NCI-H2107 (cell line): ENCODE measurements around the gene CCNJ.

Source experiments
- DNase-seq: peaks from one replicate; lab custom pipeline; 2025; lab: John Stamatoyannopoulos, UW

CCNJ gene

DNA sequence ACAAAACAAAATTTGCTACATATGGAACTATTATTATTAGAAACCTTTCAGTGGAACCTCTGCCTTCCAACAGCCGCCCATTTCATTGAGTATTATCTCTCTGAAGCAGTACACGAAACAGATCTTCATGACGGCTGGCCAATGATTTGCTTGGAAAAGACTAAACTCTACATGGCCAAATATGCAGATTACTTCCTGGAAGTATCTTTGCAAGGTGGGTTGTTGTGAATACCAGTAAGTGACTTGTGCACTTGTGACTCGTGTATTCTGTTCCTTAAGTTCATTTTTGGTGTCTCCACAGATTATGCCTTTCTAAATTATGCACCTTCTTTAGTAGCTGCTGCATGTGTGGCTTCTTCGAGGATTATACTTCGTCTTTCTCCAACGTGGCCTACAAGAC is 13.4 kb downstream of the CCNJ start:
- DNase-seq = no peak

DNA sequence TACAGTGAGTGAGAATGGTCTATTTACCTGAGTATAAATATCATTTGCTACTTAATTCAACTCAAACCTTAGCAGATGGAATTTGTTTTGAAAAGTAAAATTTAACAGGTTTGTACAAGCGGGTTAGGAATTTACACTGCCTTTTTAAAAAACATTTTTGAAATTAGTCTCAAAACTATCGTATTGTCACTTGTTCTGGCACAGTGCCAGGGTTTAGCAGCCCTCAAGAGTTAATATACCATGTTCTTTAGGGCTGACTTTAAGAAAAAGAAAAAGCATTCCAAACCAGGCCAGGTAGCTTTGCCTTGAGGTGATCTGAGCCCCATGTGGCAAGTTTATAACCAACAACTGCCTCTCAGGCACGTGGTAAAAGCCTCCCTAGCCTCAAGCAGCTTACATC is 17.8 kb downstream of the CCNJ start:
- no peak for DNase-seq

DNA sequence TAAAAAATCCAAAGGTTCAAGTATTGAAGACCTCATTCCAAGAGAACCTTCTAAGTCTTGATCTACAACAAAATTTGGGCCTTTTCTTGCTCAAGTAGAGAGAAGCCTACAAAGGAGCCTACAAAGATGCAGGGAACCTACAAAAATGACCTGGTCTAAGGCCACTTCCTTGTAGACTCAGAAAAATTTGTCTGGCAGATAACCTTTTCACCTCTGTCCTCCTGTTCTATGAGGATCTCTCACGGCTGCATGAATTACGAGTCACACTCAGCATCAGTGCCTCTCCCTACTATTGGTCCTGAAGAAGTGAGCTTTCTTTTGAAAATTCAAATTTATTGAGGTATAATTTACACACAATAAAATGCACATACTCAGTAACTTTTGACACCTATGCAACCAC is 29.3 kb downstream of the CCNJ start:
- DNase-seq = no peak

DNA sequence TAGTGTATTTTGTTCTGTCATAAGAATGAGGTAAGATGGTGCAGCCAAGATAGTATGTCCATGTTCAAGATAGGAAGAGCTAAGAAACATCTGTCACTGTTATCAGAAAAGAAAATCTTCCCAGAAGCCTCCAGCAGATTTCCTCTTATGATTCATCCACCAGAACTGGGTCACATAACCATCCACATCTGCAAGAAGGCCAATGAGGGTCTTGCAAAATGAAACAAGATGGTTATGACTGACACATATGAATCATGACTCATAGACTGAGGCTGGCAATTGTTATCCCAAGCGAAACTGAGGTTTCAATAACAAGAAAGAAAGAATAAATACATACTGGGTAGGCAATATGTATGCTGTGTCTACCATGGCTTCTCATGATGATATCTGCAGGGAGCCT is 30.3 kb downstream of the CCNJ start:
- no peak for DNase-seq

DNA sequence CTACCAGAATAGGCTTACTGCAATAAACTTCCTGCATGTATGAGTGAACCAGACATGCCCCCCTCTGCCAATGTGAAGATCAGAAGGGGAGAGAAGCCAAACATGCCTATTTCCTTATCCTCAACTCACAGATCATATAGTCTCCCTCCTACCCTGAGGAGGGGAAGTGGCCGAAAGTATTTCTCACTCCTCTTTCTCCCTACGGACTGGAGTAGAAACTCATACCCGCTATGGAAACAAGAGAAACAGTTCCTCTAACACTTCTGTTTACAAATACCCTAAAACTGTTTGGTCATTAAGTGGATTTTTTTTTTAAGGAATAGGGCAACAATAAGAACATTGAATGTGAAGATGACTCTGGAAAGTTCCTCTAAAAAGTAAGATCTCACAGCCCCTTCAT is 31.4 kb downstream of the CCNJ start:
- DNase-seq = no peak

DNA sequence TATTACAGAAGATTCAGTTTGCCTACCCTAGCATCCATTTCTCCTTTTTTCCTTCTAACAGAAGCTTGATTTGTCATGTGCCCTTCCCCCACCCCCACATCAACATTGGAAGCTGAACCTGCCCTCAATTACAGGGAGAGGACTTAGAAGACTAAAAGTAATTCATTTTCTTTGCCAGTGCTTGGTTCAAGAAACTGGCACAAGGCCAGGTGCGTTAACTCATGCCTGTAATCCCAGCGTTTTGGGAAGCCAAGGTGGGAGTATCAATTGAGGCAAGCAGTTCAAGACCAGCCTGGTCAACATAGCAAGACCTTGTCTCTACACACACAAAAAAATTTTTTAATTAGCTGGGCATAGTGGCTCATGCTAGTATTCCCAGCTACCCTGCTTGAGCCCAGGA is 32.6 kb downstream of the CCNJ start:
- DNase-seq = no peak

DNA sequence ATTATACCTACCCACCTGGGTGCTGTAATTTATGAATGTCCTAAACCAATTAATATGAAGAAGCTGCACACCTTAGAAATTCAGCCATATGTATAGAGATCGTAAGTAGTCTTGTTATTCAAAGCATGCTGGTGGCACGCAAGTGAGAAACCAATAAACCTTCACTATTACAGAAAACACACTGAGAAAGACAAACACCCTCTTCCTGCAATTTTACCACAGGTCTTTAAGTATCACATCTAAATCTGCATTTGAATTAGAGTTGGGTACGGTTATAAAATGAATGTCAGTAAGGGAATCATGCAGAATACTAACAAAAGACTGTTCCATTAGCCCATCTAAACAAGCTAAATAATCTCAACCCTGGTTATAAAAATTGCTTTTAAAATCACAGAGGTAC is 33.8 kb downstream of the CCNJ start:
- DNase-seq = no peak

DNA sequence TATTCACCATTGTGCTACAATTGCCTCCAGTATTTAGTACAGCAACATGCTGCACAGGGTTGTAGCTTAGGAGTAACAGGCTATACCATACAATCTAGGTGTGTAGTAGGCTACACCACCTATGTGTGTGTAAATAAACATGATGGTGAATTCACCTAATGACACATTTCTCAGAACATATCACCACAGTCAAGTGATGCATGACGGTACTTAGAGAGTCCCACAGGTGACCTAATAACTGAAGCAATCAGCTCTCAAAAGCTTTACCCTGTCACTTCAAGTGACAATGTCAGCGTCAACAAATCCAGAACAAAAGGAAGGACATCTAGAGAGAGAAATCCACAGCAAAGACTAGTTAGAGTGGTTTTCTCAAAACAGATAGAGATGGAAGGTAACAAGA is 38.8 kb downstream of the CCNJ start:
- no peak for DNase-seq

DNA sequence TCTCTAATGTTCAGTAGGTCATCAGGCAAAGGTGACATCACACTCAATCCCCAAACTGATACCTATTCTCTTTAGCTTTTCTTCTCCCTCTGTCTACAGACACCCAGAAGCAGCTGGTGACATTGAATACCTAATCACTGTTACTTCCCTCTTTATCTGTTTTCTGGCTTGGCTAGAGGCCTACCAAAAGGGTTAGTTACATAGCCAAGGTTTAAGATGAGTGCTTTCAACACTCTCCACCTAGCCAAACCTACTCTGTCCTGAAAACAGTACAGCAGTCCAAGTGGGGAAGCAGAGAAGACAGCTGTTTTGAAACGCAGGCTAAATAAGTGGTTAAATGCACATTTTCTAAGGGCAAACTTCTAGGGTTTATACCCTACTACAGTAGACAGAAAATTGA is 39.4 kb downstream of the CCNJ start:
- DNase-seq = no peak

DNA sequence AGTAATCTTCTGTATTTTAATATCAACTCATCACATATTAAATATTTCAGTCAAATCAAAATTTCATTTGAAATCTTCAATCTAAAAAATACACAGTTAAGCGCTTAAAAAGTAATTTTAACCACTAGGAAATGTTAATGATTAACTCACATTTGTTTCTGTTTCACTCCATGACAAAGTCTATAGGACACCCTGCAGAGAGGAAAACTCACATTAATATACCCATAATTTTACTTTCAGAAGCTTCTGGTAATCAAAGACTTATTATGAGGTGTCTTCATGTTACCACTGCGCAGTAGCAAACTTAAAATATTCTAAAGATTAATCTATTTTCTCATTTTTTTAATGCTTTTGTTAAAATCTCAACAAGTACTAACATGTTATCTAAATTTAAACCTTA is 45.7 kb downstream of the CCNJ start:
- DNase-seq = no peak

DNA sequence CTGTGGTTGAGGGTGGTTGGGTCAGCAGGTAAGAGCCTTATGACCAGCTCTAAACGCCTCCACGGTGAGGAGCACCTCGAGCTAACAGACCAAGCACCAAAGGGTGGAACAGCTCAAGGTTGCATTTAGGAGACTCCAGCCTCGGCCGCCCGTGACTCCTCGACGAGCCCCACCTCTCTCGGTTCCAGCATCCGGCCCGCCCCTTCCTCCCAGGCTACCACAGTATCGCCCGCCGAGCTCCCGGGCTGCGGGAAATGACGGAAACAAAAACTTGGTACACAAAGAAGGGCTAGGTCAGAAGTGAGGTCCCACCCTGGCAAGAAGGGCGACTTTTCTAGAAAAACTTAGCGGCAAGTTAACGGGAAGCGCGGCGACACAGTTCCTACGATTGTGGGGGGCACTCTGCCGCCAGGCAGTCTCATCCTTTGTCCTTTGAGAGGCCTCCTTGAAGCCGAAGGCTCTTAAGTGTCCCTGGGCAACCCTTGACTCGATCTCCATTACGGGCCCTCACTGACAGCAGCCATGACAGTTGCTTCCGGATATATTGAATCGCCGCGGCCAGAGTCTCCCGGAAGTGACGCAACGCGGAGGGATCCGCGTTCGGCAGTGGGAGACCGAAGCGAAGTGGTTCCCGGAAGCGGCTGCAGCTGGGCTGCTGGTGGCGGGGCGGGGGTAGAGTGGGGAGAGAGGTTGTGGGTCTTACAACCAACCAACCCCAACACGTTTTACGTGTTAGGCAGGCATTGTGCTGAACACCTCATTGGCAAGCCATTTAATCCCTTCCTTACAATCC is 46.5 kb downstream of the CCNJ start:
- peak; percentile 76 for DNase-seq

DNA sequence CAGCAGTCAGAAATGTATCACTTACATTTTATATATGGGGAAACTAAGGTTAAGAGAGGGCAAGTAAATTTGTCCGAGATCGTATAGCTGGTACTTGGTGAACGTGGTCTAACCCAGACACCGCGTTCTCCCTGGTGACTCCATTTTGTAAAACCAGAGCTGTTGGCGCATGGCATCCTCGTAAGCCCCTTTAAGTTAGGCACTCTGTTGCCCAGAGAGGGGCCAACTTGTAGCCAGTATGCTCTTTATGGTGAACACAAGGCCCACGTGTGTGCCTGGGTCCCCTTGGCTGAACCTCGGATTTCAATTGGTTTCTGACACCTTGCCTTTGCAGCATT is 47.0 kb downstream of the CCNJ start:
- DNase-seq = no peak

DNA sequence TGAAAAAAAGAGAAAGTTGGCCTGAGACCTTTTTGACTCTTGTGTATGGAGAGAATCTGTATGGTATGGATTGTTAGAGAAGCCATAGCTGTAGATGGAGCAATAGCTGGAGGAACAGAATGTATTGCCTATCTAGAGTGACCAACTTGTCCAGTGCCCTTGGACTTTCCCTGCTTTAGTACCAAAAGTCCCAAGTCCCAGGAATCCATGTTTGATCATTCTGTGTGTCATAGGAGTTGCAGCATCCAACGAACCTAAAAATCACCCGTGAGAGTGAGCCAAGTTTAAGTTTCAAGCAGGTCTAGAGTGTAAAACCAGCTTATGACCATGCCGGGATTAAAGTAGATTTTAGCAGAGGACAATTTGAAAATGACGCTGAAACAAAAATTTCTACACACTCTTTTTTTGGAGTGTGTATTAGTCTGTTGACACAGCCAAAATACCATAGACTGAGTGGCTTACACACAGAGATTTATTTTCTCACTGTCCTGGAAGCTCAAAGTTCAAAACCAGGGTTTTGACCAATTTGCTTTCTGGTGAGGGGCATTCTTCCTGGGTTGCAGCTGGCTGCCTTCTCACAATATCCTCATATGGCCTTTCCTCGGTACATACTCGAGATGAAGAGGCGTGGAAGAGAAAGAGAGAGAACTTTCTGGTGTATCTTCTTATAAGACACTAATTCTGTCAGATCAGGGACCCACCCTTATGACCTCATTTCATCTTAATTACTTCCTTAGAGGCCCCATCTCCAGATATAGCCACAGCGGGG is 49.8 kb downstream of the CCNJ start:
- DNase-seq = no peak

DNA sequence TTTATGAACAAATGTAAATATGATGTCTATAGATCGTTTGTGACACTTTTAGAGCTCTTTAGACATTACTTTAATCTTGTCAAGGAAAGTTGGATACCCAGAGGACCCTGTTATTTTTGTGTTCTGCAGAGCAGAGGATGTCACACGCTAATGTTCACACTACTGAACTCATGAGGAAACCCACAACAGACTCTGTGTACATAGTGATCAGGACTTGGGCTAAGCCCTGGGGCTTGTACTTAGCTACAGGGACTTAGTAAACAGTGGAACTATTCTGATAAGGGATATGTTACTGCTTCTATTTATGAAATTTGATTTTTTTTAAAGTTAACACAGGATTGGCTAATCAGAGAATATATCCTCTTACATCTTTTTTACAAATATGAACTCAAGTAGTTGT is 50.6 kb downstream of the CCNJ start:
- DNase-seq = no peak

DNA sequence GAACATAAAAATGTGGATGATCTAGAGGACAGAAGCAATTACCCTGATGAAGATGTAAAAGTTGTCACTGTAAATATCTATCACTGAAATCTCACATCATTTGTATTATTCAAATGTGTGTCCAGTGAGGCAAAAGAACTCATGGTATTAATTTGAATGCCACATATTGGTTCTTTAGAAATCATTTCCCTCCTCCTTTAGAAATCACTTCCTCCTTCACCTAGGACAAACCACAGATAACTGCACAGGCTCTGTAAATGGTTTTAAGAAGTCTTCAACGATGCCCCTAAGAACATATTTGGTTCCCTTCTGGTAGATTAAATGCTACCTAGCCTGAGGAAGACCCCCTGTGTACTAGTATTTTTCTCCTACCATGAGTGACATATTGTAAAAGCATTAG is 53.6 kb downstream of the CCNJ start:
- no peak for DNase-seq

DNA sequence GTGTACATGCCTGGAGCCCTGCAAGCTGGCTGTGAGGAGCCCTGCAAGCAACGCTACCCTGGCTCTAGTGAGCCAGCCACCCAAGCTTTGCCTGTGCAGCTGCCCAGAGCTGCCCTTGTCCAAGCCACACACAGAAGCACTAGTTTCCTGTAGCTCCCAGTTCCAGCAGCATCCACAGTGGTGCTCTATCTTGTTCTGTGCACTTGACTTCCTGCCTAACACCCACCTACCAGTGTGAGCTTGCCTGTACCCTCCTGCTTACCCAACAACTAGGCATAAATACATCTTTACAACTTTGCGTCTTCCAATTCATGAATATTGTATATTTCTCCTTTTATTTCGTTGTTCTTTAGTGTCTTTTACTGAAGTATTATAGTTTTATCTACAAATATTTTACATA is 54.5 kb downstream of the CCNJ start:
- DNase-seq = no peak

DNA sequence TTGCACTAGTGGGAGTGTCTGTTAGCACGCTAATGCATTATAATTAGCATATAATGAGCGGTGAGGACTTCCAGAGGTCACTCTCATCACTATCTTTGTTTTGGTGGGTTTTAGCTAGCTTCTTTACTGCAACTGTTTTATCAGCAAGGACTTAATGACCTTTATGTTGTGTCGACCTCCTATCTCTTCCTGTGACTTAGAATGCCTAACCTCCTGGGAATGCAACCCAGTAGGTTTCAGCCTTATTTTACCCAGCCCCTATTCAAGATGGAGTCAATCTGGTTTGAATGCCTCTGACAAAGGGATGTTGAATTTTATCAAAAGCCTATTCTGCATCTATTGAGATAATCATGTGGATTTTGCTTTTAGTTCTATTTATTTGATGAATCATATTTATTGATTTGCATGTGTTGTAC is 64.2 kb downstream of the CCNJ start:
- no peak for DNase-seq
